Endometrial microvascular endothelial cells (primary cell): Measurements from ENCODE around the gene HOXA9. TPM values are rescaled to one million over a fixed set of nuclear protein-coding genes. Genes with fewer than 3 reads are reported as not detected.

Source experiments
- in situ Hi-C: cut with HindIII; loops from 2 replicates; pipeline ENCODE4 v1.10.0; 2017; ENCODE audit warnings: low sequenced_read_pairs, low pct_unique_long_range_greater_than_20kb; ENCODE audit errors: inconsistent ontology term
- total RNA-seq: library from RNA; depleted of rRNA; stranded (reverse); fragments of >200 nt; gene quantifications from one replicate; pipeline ENCODE4 v1.2.3, GENCODE V29; 2015; ENCODE audit errors: inconsistent ontology term

HOXA9 gene
- total RNA-seq, 1 donor from 2014 or later = 47.0 TPM

DNA sequence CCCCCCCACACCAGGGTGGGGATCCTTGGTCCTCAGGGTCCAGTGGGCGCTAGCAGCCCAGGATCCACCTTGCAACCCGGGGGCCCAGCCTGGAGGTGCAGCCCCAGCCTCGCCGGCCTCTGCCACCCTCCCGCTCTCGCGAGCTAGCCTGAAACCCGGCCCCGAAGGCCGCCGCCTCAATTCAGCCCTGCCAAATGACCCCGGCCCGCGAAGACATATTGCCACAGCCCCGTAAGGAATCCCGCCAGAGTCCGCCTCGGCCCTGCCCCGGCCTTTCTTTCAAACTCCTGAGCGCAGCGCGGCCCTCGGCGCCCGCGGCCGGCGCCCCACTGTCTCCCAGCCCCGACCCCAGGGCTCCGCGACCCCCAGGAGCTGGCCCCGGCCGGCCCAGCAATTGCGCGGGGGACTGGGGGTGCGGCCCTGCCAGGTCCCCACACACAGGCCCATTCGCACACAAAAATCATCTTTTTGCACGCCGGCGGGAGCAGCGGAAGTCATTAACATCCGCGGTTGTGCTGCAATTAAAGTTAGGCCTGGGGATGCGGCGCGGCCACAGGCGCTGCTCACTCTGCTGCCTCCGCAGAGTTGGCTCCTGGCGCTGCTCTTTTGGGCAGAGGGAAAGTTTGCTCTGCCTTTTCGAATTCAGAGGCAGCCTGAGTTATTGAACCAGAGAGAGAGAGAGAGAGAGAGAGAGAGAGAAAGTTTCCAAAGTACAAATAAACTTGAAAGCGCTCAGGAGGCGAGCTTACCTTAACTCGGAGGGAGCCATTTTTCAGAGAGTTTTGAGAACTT lies 25.8 kb downstream of the HOXA9 start:
- in situ Hi-C loops = no loop called here

- in situ Hi-C loops = no loop called here
These were observed 26.4 kb downstream of the HOXA9 start for GRCh38 chr7:27138985-27139333.

DNA sequence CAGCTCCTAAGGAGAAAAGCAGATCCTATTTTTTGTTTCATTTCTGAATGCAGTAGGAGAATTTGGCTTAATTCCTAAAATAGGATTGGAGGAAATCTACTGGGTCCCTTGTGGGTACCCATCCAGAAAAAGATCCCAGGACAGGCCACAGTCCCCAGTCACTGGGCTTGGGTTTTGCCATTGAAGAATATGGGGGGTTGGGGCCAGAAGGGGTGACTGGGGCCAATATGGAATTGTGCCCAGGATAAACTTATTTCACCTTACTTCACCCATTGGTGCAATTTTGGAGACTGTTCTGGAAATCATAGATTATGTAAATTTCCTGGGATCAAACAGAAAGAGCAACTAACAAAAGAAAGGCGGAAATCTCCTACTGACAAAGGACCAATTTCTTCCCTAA lies 26.9 kb downstream of the HOXA9 start:
- in situ Hi-C loops = no loop called here

DNA sequence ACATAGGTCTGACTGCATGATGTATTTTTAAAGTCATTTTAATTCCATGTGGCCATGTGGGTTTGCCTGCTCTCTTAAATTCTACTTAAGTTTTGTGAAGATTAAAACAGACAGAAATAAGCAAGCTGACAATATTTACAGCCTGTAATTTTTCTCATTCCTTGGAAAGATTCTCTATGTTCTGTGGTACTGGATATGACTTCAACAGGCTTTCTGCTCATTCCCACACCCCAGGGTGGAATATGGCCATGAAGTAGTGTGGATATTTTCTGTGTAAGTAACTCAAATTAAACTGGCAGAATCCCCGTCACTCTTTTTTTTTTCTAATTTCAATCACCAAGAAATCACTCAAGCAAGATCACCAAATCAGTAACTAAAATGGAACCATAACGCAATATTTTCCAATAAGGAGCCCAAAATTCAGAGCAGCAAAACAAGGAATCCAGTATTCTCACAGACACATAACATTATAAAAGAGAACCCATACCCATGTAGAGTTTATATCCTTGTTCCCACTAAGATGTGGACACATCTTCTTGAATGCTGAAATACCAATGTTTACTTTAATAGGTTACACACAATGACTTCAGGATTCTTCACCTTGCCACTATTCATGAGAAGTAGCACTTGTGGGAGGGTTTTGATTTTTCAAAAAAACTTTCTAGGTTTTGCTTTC lies 27.6 kb downstream of the HOXA9 start:
- in situ Hi-C loops = no loop called here

DNA sequence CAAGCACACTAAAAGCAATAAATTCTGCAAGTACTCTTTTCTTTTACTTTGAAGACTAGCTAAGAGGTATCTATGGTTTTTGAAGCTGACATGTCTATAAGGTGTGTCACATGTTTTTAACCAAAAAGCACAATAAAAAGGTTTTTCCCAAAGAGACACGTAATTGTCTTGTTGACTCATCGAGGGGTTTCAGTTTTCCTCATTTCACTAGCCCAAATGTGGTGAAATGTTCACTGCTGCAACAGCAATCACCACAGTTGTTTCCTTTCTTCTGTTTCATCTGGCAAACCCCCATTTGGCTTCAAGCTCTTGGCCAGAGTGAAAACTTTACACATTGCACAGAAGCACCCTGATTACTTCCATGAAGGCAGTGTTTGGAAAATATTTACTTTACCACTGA lies 30.9 kb downstream of the HOXA9 start:
- in situ Hi-C loops = no loop called here

GRCh38 chr7:27133409-27134231 lies 31.7 kb downstream of the HOXA9 start:
- in situ Hi-C loops = no loop called here

DNA sequence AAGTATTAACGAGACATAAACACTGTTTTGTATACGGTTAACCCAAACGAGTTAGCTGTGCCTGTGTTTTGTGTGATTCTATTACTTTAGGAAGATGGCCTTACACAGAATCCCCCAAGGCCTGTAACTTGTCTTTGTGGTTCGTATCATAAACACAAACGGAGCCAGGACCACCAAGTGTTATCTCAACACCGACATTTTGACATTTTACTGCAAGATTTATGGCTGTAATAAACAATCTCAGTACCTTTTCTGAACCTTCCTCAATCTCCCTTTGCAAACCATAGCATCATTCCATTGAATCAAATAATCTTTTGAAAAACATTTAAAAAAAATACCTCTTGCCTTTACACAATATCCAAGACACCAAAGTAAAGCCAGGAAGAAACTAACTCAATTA lies 32.4 kb downstream of the HOXA9 start:
- in situ Hi-C loops = no loop called here

- in situ Hi-C loops = no loop called here
These were observed 33.1 kb downstream of the HOXA9 start for GRCh38 chr7:27132214-27132613.

- in situ Hi-C loops = no loop called here
These were observed 33.9 kb downstream of the HOXA9 start for GRCh38 chr7:27131390-27131819.

GRCh38 chr7:27130540-27131389 lies 34.6 kb downstream of the HOXA9 start, which contains the start of gene HOXA4:
Gene HOXA4, minus strand, starts transcription at chr7:27130757. Its CDS starts 24 bp downstream, at chr7:27130733.
- in situ Hi-C loops = no loop called here

- in situ Hi-C loops = loop anchor here (5.0 kb wide), 1 partner anchor 38 kb away; no protein-coding TSS in a partner anchor
These were observed 35.4 kb downstream of the HOXA9 start for GRCh38 chr7:27129729-27130539.

DNA sequence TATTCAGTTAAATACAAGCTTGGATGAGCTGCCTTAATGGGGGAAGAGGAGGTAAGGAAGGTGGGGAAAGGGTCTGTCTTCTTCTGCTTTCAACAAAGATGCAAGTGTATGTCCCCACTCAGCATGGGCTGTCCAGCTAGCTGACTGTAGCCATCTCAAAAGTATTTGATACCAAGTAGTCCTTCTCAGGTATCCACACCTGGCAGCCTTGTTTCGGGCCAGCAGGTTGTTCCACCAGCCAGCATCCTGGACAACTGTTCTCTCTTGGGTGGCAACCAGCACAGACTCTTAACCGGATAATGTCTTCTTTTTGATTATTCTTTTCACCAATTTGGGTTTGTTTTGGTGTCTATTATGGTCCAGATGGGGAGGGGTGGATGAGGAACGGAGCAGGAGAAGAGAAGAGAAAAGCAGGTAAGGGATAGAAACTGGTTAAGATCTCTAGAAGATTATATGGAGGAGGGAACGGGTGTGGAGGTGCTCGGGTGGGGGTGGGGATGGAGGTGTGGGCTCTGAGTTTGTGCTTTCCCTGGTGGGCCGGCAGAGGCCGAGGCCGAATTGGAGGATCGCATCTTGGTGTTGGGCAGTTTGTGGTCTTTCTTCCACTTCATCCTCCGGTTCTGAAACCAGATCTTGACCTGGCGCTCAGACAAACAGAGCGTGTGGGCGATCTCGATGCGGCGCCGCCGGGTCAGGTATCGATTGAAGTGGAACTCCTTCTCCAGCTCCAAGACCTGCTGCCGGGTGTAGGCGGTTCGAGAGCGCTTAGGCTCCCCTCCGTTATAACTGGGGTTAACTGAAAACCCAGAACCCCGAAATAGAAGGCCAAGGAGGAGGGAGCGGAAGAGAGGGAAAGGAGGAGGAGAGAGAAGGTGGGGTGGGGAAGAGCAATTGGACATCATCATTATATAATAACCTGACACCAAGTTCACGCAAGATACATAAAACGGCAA lies 36.3 kb downstream of the HOXA9 start:
- in situ Hi-C loops = loop anchor here (5.0 kb wide), 1 partner anchor 37 kb away; no protein-coding TSS in a partner anchor

GRCh38 chr7:27128034-27128433 lies 37.3 kb downstream of the HOXA9 start:
- in situ Hi-C loops = loop anchor here (5.0 kb wide), 1 partner anchor 36 kb away; no protein-coding TSS in a partner anchor

DNA sequence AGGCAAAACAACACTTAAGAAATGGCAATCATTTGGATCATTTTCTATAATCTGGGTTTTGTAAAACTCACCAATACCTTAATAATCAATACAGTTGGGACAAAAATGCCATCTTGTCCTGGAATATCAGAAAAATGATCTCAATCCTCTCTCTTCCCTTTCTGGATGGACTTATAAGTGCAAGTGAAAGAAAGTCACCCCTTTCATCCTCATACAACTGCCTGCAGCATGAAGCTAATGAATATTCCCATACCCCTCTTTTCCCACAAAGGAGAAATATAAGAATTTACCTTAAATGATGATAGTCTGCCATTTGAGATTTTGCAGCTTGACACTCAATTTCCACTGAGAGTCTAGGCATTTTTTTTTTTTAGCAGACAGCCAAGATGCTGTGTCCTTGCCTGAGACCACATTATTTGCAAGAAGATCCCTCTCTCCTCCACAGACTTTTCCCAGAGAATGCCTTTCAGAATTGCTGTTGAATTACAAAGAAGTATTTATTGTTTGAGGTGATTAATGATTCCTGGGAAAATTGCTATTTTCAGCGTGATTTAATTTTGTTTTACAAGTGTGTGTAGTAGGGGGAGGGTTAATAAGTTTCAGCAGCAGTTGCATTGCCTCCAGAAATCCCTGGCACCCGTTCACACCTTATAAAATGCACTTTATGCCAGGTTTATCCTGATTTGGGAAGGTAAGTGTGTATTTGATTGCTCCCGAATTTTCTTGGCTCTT lies 38.6 kb downstream of the HOXA9 start:
- in situ Hi-C loops = loop anchor here (5.0 kb wide), 1 partner anchor 34 kb away; no protein-coding TSS in a partner anchor

GRCh38 chr7:27125986-27126394 lies 39.3 kb downstream of the HOXA9 start:
- in situ Hi-C loops = loop anchor here (5.0 kb wide), 1 partner anchor 34 kb away; no protein-coding TSS in a partner anchor
